Vagina (tissue), 2 donors: ENCODE results near the gene DBN1. TPM values are rescaled to one million over a fixed set of nuclear protein-coding genes. Genes with fewer than 3 reads are reported as not detected.

ENCODE experiments used
- DNase-seq, 2 donors: peaks; one replicate each; pipeline ENCODE4 v3.0.0-alpha.2; 2017; ENCODE audit errors: extremely low spot score in 2 of 2
- H3K27ac ChIP-seq: fragments of 200-600 bp; sonication (generic); one replicate; pipeline ENCODE4 v1.5.1; 2019
- H3K27me3 ChIP-seq: fragments of 200-600 bp; sonication (generic); one replicate; pipeline ENCODE4 v1.5.1; 2019
- H3K36me3 ChIP-seq, 2 donors: fragments of 200-600 bp; sonication (generic); one replicate each; pipeline ENCODE4 v1.5.1; 2017 to 2019
- H3K4me1 ChIP-seq: fragments of 200-600 bp; sonication (generic); one replicate; pipeline ENCODE4 v1.5.1; 2019
- H3K4me3 ChIP-seq, 2 donors: fragments of 200-600 bp; sonication (generic); 1 replicate in 1 of 2; 2 replicates in 1 of 2; pipeline ENCODE4 v1.5.1; 2016 to 2019
- H3K9me3 ChIP-seq: fragments of 200-600 bp; sonication (generic); one replicate; pipeline ENCODE4 v1.5.1; 2019
- CTCF ChIP-seq, 3 experiments: fragments of 450-650 bp in 2 of 3; fragments of 200-600 bp in 1 of 3; sonication (generic) in 1 of 3; IDR thresholded peaks; one replicate each; pipeline ENCODE4 v1.5.1; 2017 to 2019; ENCODE audit warnings: antibody characterized with exemption in 3 of 3, mild to moderate bottlenecking in 2 of 3, moderate library complexity in 2 of 3
- POLR2A ChIP-seq, 2 donors: fragments of 450-650 bp; IDR thresholded peaks; one replicate each; pipeline ENCODE4 v1.6.1; 2017; ENCODE audit warnings: antibody characterized with exemption in 2 of 2, mild to moderate bottlenecking in 2 of 2, moderate library complexity in 2 of 2
- POLR2AphosphoS5 ChIP-seq, 2 donors: sonication (generic); formaldehyde crosslinking; IDR thresholded peaks; one replicate each; pipeline ENCODE4 v1.9.0; 2017; ENCODE audit warnings: antibody characterized with exemption in 2 of 2, mild to moderate bottlenecking in 2 of 2, low read depth in 1 of 2; ENCODE audit not compliant: insufficient read depth in 1 of 2
- intact Hi-C: fragments of 100-400 bp; cut with DNase I; formaldehyde crosslinking; loops from one replicate; pipeline ENCODE4 v1.15.1; 2023
- total RNA-seq: library from RNA; depleted of rRNA; stranded (reverse); fragments of >200 nt; gene quantifications from one replicate; pipeline ENCODE4 v1.2.3, GENCODE V29; 2016

The DBN1 gene
- total RNA-seq, 1 donor from 2014 or later: 69.0 TPM

- H3K4me1 ChIP-seq: peaks cover 2% of the 10 kb centered on the region
- H3K27ac ChIP-seq: no peak overlapping the region
- H3K4me3 ChIP-seq: no peak overlapping the region
- TF ChIP-seq POLR2A (IDR thresholded peaks at IDR 0.05) (no peak), POLR2AphosphoS5 (IDR thresholded peaks at IDR 0.05; ENCODE audit: insufficient read depth in 1 of 2, low read depth in 1 of 2) (no peak), CTCF (IDR thresholded peaks at IDR 0.05) (no peak)
- no peak for DNase-seq
- H3K36me3 ChIP-seq: no peaks in the 10 kb centered on the region
- no peaks in the 10 kb centered on the region for H3K27me3 ChIP-seq
- H3K9me3 ChIP-seq: no peaks in the 10 kb centered on the region
- intact Hi-C loops: no loop called here
Measured at GRCh38 chr5:177503351-177504085, 30.1 kb upstream of the DBN1 start.

- Histone ChIP-seq H3K4me3 (no peak overlapping the region), H3K4me1 (peaks cover 8% of the 10 kb centered on the region), H3K9me3 (no peaks in the 10 kb centered on the region), H3K36me3 (no peaks in the 10 kb centered on the region), H3K27me3 (no peaks in the 10 kb centered on the region), H3K27ac (no peak overlapping the region)
- DNase-seq: no peak
- TF ChIP-seq POLR2A (IDR thresholded peaks at IDR 0.05) (no peak), POLR2AphosphoS5 (IDR thresholded peaks at IDR 0.05; ENCODE audit: insufficient read depth in 1 of 2, low read depth in 1 of 2) (no peak), CTCF (IDR thresholded peaks at IDR 0.05) (no peak)
- intact Hi-C loops: no loop called here
Measured at GRCh38 chr5:177502886-177503285, 29.5 kb upstream of the DBN1 start.

GRCh38 chr5:177501874-177502678 is 28.6 kb upstream of the DBN1 start:
- Histone ChIP-seq H3K36me3 (no peaks in the 10 kb centered on the region), H3K27ac (no peak overlapping the region), H3K4me3 (no peak overlapping the region), H3K4me1 (peaks cover 9% of the 10 kb centered on the region), H3K9me3 (no peaks in the 10 kb centered on the region), H3K27me3 (no peaks in the 10 kb centered on the region)
- intact Hi-C loops: loop anchor here (2.0 kb wide), 1 partner anchor 111 kb away; no protein-coding TSS in a partner anchor
- no peak for DNase-seq
- TF ChIP-seq POLR2AphosphoS5 (IDR thresholded peaks at IDR 0.05; ENCODE audit: insufficient read depth in 1 of 2, low read depth in 1 of 2): no peak

DNA sequence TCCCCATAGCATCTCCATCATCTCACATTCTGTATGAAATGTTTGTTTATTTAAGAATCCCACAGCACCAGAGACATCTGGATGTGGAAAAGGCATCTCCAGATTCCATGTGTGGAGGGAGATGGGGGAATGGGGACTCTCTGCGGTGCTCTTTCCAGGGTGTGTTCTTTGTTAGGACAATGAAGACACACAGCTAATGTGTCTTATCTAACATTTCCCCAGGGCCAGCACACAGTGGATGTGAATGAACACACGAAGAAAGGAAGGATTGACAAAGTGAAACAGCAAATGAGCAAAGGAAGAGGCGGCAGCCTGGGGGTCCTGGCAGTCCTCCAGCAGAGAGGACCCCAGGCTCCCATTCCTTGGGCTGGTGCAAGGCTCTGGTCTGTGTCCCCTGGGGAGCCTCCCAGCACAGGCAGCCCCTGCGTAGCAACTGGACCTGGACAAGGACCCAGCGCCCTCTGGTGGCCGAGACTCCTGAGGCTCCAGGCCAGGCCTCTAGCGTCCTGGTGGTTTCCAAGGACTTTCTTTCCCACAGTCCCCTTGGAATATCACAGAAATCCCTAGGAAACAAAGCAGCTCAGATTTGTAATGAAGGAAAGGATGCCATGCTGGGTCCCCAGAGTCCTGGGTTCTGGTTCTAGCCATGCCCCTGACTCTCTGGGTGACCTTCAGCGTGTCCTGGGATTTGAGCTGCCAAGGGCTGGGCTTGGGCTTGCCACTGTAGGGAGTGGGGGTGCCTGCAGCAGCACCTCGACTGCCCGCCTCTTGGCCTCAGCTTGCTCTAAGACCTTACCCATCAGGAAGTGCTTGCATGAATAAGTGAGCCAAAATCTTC is 27.5 kb upstream of the DBN1 start:
- TF ChIP-seq CTCF (IDR thresholded peaks at IDR 0.05) (peak; percentile 93 to 98 (median 94)), POLR2A (IDR thresholded peaks at IDR 0.05) (no peak), POLR2AphosphoS5 (IDR thresholded peaks at IDR 0.05; ENCODE audit: insufficient read depth in 1 of 2, low read depth in 1 of 2) (peak in 1 of 2 donors; percentile 56)
- peaks cover 20% of the 10 kb centered on the region for H3K4me1 ChIP-seq
- DNase-seq: no peak
- no peak overlapping the region for H3K4me3 ChIP-seq
- no peaks in the 10 kb centered on the region for H3K27me3 ChIP-seq
- no peaks in the 10 kb centered on the region for H3K9me3 ChIP-seq
- H3K27ac ChIP-seq: no peak overlapping the region
- H3K36me3 ChIP-seq: no peaks in the 10 kb centered on the region
- intact Hi-C loops: loop anchor here (2.0 kb wide), 1 partner anchor 110 kb away; no protein-coding TSS in a partner anchor

DNA sequence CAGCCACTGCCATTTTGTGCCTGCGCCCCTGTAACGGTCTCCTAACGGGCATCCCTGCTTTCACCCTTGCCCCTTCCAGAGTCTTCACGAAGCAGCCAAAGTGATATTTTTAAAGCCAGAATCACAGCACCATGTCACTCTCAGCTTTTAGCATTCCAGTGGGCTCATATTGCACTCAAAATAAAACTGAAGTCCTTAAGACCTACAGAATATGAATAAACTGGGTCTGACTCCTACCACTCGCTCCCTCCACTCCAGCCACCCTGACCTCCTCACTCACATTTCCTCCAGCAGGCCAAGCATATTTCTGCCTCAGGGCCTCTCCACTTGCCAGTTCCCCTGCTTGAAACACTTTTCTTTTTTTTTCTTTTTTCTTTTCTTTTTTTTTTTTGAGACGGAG is 26.4 kb upstream of the DBN1 start:
- TF ChIP-seq POLR2A (IDR thresholded peaks at IDR 0.05) (no peak), CTCF (IDR thresholded peaks at IDR 0.05) (no peak), POLR2AphosphoS5 (IDR thresholded peaks at IDR 0.05; ENCODE audit: insufficient read depth in 1 of 2, low read depth in 1 of 2) (no peak)
- no peaks in the 10 kb centered on the region for H3K27me3 ChIP-seq
- peaks cover 31% of the 10 kb centered on the region for H3K4me1 ChIP-seq
- H3K27ac ChIP-seq: no peak overlapping the region
- H3K9me3 ChIP-seq: no peaks in the 10 kb centered on the region
- intact Hi-C loops: loop anchor here (2.0 to 5.0 kb wide), 2 partner anchors 43 to 109 kb away; no protein-coding TSS in a partner anchor
- H3K36me3 ChIP-seq: no peaks in the 10 kb centered on the region
- no peak overlapping the region for H3K4me3 ChIP-seq
- DNase-seq: no peak
